HCT116 (cell line): ENCODE data around the gene AUTS2. TPM values are rescaled to one million over a fixed set of nuclear protein-coding genes. Genes with fewer than 3 reads are reported as not detected.

Experiments used
- ATAC-seq: fragments of 200-7000 bp; cut with Tn5 transposase; 2 replicates; pipeline ENCODE4 v1.9.1; 2020; ENCODE audit warnings: mild to moderate bottlenecking, moderate library complexity
- BruUV-seq: library from RNA; stranded (reverse); fragments of 400-500 nt; replicated peaks from 2 replicates; lab custom pipeline; 2021; lab: Mats Ljungman, UMichigan
- CTCF ChIA-PET: fragments of 300-600 bp; sonication (Branson Sonifier 250); formaldehyde crosslinking; loops from one replicate; lab custom pipeline; 2021; ENCODE audit warnings: antibody characterized with exemption; lab: Charles Lee
- POLR2A ChIA-PET: fragments of 300-600, 350-600 bp; sonication (Branson Sonifier 250); formaldehyde crosslinking; loops from one replicate; lab custom pipeline; 2021; ENCODE audit warnings: antibody characterized with exemption; lab: Charles Lee
- RAD21 ChIA-PET, 2 experiments: fragments of 300-600 bp; sonication (Branson Sonifier 250); formaldehyde crosslinking; loops; one replicate each; lab custom pipeline; 2023; ENCODE audit warnings: low total read pairs in 2 of 2; ENCODE audit not compliant: uncharacterized antibody in 2 of 2, unreplicated experiment in 2 of 2, low non-redundant PET in 1 of 2; lab: Charles Lee
- DNase-seq: peaks from one replicate; pipeline ENCODE4 v3.0.0-alpha.2; 2010; ENCODE audit warnings: low read depth, low spot score
- H2AFZ ChIP-seq: fragments of 200-600 bp; shearing (Covaris generic), sonication (generic); 2 replicates; pipeline ENCODE4 v1.6.1; 2017; ENCODE audit warnings: low read depth, mixed run types, mixed read lengths, antibody characterized with exemption, low read length; ENCODE audit not compliant: poor library complexity, severe bottlenecking
- H3K27ac ChIP-seq: 2 replicates; pipeline ENCODE4 v1.5.1; 2012; ENCODE audit warnings: low read depth, low read length
- H3K27me3 ChIP-seq: fragments of 200-600 bp; sonication (generic); 2 replicates; pipeline ENCODE4 v1.6.1; 2016; ENCODE audit warnings: mixed run types, low read length, mixed read lengths; ENCODE audit not compliant: insufficient read depth
- H3K36me3 ChIP-seq, 2 experiments: fragments of 200-500 bp in 1 of 2; fragments of 200-600 bp in 1 of 2; sonication (Bioruptor generic) in 1 of 2; sonication (generic) in 1 of 2; 2 replicates each; pipeline versions ENCODE4 v1.5.1 to v1.6.1; 2014 to 2016; ENCODE audit warnings: low read length in 2 of 2, inconsistent platforms in 1 of 2, mixed read lengths in 1 of 2, mixed run types in 1 of 2; ENCODE audit not compliant: insufficient read depth in 2 of 2, control insufficient read depth in 1 of 2
- H3K4me1 ChIP-seq, 2 experiments: fragments of 200-600 bp in 1 of 2; sonication (generic) in 1 of 2; 2 replicates each; pipeline versions ENCODE4 v1.5.1 to v1.6.1; 2012 to 2017; ENCODE audit warnings: low read length in 2 of 2, inconsistent platforms in 1 of 2, mild to moderate bottlenecking in 1 of 2, mixed read lengths in 1 of 2, mixed run types in 1 of 2, moderate library complexity in 1 of 2; ENCODE audit not compliant: insufficient read depth in 2 of 2, control insufficient read depth in 1 of 2
- H3K4me2 ChIP-seq: fragments of 200-600 bp; sonication (generic); 2 replicates; pipeline ENCODE4 v1.6.1; 2017; ENCODE audit warnings: mixed run types, low read length, mixed read lengths
- H3K4me3 ChIP-seq, 2 experiments: fragments of 200-600 bp in 1 of 2; sonication (generic) in 1 of 2; replicated peaks in 1 of 2; 2 replicates each; pipeline ENCODE4 v1.5.1; 2011 to 2016; ENCODE audit warnings: low read length in 2 of 2, control low read depth in 1 of 2, low read depth in 1 of 2, mild to moderate bottlenecking in 1 of 2, mixed read lengths in 1 of 2, mixed run types in 1 of 2
- H3K79me2 ChIP-seq: fragments of 200-600 bp; sonication (generic); 2 replicates; pipeline ENCODE4 v1.6.1; 2017; ENCODE audit warnings: mild to moderate bottlenecking, mixed run types, low read length, moderate library complexity, mixed read lengths; ENCODE audit not compliant: insufficient read depth
- H3K9ac ChIP-seq: fragments of 200-600 bp; sonication (generic); 2 replicates; pipeline ENCODE4 v1.6.1; 2016; ENCODE audit warnings: low read length, mixed read lengths
- H3K9me2 ChIP-seq: fragments of 200-600 bp; sonication (generic), shearing (Covaris generic); 2 replicates; pipeline ENCODE4 v1.6.1; 2017; ENCODE audit warnings: mixed run types, mild to moderate bottlenecking, moderate library complexity; ENCODE audit not compliant: insufficient read depth
- H3K9me3 ChIP-seq, 2 experiments: fragments of 200-500 bp in 1 of 2; fragments of 200-600 bp in 1 of 2; sonication (Bioruptor generic) in 1 of 2; sonication (generic) in 1 of 2; 2 replicates each; pipeline ENCODE4 v1.6.1; 2014 to 2017; ENCODE audit warnings: low read length in 2 of 2, mixed read lengths in 2 of 2, inconsistent platforms in 1 of 2, low read depth in 1 of 2, mild to moderate bottlenecking in 1 of 2, mixed run types in 1 of 2, moderate library complexity in 1 of 2; ENCODE audit not compliant: control insufficient read depth in 1 of 2, insufficient read depth in 1 of 2
- H4K20me1 ChIP-seq: fragments of 200-600 bp; sonication (generic), shearing (Covaris generic); 2 replicates; pipeline ENCODE4 v1.6.1; 2017; ENCODE audit warnings: mixed run types, mild to moderate bottlenecking, moderate library complexity; ENCODE audit not compliant: insufficient read depth
- CEBPB ChIP-seq: IDR thresholded peaks from 2 replicates; pipeline ENCODE4 v1.6.1; 2012; ENCODE audit warnings: low read depth
- EZH2 ChIP-seq: fragments of 200-600 bp; sonication (generic); IDR thresholded peaks from 2 replicates; pipeline ENCODE4 v1.6.1; 2017; ENCODE audit warnings: antibody characterized with exemption, mixed run types
- EZH2phosphoT487 ChIP-seq: fragments of 200-600 bp; IDR thresholded peaks from 2 replicates; pipeline ENCODE4 v1.6.1; 2018; ENCODE audit warnings: antibody characterized with exemption, borderline replicate concordance
- JUND ChIP-seq: IDR thresholded peaks from 2 replicates; pipeline ENCODE4 v1.6.1; 2012
- POLR2A ChIP-seq: IDR thresholded peaks from 2 replicates; pipeline ENCODE4 v1.7.0; 2011; ENCODE audit warnings: borderline replicate concordance; ENCODE audit not compliant: insufficient read depth, insufficient read length; ENCODE audit errors: extremely low read depth
- RAD21 ChIP-seq: IDR thresholded peaks from 2 replicates; pipeline ENCODE4 v1.6.1; 2012; ENCODE audit warnings: low read depth, mild to moderate bottlenecking
- SIN3A ChIP-seq: IDR thresholded peaks from 2 replicates; pipeline ENCODE4 v1.6.1; 2012; ENCODE audit warnings: low read depth
- TCF7L2 ChIP-seq: IDR thresholded peaks from 2 replicates; pipeline ENCODE4 v1.7.0; 2011; ENCODE audit warnings: borderline replicate concordance, inconsistent platforms; ENCODE audit not compliant: insufficient read depth, insufficient read length; ENCODE audit errors: extremely low read depth
- YY1 ChIP-seq: IDR thresholded peaks from 2 replicates; pipeline ENCODE4 v1.6.1; 2011; ENCODE audit warnings: low read length, low read depth, moderate library complexity, mild to moderate bottlenecking; ENCODE audit not compliant: insufficient replicate concordance; ENCODE audit errors: extremely low read depth
- ZFX ChIP-seq: fragments of 450-650 bp; IDR thresholded peaks from 2 replicates; pipeline ENCODE4 v1.6.1; 2017
- ZNF274 ChIP-seq: fragments of 200-500 bp; sonication (Bioruptor generic); IDR thresholded peaks from 2 replicates; pipeline ENCODE4 v1.6.1; 2014; ENCODE audit warnings: mild to moderate bottlenecking, low read depth, low read length, inconsistent platforms
- intact Hi-C: fragments of 100-400 bp; cut with micrococcal nuclease; formaldehyde crosslinking; loops from 2 replicates; pipeline ENCODE4 v1.10.0; 2022
- total RNA-seq: library from RNA; stranded (reverse); gene quantifications from one replicate; pipeline ENCODE4 v1.2.1, GENCODE V29; 2021; ENCODE audit not compliant: unreplicated experiment
- TF ChIP-seq, protein P1 (sequence below): IDR thresholded peaks from 2 replicates; pipeline ENCODE4 v1.6.1; 2011; ENCODE audit warnings: mild to moderate bottlenecking, low read length, moderate library complexity; ENCODE audit not compliant: insufficient replicate concordance; ENCODE audit errors: extremely low read depth
- TF ChIP-seq, protein P2 (sequence below): IDR thresholded peaks from 2 replicates; pipeline ENCODE4 v1.6.1; 2012
- TF ChIP-seq, protein P3 (sequence below): IDR thresholded peaks from 2 replicates; pipeline ENCODE4 v1.6.1; 2012
- TF ChIP-seq, protein P4 (sequence below): IDR thresholded peaks from 2 replicates; pipeline ENCODE4 v1.6.1; 2012; ENCODE audit warnings: low read depth

AUTS2 gene
- total RNA-seq, 1 experiment from 2014 or later, result 0.93 TPM

DNA sequence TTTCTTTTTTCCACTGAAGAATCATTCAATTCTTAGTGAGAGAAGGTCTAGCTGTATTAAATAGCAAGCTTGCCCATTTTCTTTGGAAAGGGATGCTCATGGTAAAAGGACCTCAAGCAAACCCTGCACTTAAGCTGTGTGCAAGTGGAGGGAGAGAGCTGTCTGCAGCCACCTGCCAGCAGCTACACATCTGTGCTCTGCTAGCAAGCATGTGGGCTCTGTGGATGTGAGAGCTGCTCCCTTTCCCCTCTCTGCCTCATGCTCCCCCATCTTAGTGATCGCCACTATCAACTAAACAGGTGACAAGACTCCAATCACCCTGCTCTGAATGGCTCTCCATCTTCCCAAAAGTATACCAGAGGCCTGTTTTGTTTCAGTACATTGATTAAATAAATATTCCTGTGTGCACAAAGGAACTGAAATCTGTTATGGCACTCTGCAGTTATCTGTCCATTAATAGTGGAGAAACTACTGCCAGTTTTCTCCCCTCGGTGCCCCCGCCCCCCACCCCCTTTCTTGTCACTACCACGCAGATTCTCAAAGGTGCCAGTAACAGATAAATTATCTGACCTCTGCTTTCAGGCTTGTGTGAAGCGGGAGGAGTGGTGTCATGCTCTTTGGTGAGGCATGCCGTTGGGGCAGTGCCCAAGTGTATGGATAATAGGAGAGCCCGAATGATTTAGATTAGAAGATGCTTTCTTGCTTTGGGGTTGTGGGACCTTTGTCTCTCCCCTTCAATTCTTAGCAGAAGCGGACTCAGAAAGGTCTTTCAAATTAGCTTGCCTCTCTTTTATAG lies 26.4 kb downstream of the AUTS2 start:
- intact Hi-C loops, result no loop called here
- Histone ChIP-seq H3K79me2 (no peaks in the 10 kb centered on the region), H3K4me3 (no peak overlapping the region), H3K9me2 (no peaks in the 10 kb centered on the region), H3K9ac (no peak overlapping the region), H3K27me3 (no peaks in the 10 kb centered on the region), H3K4me2 (no peak overlapping the region), H3K36me3 (no peaks in the 10 kb centered on the region), H4K20me1 (no peaks in the 10 kb centered on the region), H3K27ac (no peak overlapping the region), H3K4me1 (no peaks in the 10 kb centered on the region), H3K9me3 (peaks cover 4 to 9% of the 10 kb centered on the region in 2 experiments; a peak in 2 of 4 replicates), H2AFZ (no peak overlapping the region)
- CTCF ChIA-PET, result no interaction called here
- BruUV-seq, result no TSS peak
- DNase-seq (no peak), ATAC-seq (no peak)
- POLR2A ChIA-PET, result no interaction called here
- TF ChIP-seq YY1 (no peak), CEBPB (no peak), ZNF274 (no peak), POLR2A (no peak), EZH2 (no peak), RAD21 (no peak), ZFX (no peak), TCF7L2 (no peak), EZH2phosphoT487 (no peak), JUND (no peak), SIN3A (no peak)
- TF ChIP-seq, protein P1, sequence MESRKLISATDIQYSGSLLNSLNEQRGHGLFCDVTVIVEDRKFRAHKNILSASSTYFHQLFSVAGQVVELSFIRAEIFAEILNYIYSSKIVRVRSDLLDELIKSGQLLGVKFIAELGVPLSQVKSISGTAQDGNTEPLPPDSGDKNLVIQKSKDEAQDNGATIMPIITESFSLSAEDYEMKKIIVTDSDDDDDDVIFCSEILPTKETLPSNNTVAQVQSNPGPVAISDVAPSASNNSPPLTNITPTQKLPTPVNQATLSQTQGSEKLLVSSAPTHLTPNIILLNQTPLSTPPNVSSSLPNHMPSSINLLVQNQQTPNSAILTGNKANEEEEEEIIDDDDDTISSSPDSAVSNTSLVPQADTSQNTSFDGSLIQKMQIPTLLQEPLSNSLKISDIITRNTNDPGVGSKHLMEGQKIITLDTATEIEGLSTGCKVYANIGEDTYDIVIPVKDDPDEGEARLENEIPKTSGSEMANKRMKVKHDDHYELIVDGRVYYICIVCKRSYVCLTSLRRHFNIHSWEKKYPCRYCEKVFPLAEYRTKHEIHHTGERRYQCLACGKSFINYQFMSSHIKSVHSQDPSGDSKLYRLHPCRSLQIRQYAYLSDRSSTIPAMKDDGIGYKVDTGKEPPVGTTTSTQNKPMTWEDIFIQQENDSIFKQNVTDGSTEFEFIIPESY, result no peak
- TF ChIP-seq, protein P2, sequence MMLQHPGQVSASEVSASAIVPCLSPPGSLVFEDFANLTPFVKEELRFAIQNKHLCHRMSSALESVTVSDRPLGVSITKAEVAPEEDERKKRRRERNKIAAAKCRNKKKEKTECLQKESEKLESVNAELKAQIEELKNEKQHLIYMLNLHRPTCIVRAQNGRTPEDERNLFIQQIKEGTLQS, result no peak
- TF ChIP-seq, protein P3, sequence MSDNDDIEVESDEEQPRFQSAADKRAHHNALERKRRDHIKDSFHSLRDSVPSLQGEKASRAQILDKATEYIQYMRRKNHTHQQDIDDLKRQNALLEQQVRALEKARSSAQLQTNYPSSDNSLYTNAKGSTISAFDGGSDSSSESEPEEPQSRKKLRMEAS, result no peak
- TF ChIP-seq, protein P4, sequence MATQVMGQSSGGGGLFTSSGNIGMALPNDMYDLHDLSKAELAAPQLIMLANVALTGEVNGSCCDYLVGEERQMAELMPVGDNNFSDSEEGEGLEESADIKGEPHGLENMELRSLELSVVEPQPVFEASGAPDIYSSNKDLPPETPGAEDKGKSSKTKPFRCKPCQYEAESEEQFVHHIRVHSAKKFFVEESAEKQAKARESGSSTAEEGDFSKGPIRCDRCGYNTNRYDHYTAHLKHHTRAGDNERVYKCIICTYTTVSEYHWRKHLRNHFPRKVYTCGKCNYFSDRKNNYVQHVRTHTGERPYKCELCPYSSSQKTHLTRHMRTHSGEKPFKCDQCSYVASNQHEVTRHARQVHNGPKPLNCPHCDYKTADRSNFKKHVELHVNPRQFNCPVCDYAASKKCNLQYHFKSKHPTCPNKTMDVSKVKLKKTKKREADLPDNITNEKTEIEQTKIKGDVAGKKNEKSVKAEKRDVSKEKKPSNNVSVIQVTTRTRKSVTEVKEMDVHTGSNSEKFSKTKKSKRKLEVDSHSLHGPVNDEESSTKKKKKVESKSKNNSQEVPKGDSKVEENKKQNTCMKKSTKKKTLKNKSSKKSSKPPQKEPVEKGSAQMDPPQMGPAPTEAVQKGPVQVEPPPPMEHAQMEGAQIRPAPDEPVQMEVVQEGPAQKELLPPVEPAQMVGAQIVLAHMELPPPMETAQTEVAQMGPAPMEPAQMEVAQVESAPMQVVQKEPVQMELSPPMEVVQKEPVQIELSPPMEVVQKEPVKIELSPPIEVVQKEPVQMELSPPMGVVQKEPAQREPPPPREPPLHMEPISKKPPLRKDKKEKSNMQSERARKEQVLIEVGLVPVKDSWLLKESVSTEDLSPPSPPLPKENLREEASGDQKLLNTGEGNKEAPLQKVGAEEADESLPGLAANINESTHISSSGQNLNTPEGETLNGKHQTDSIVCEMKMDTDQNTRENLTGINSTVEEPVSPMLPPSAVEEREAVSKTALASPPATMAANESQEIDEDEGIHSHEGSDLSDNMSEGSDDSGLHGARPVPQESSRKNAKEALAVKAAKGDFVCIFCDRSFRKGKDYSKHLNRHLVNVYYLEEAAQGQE, result no peak
- RAD21 ChIA-PET, result no interaction called here
